Activated CD8-positive, alpha-beta memory T cell treated with anti-CD3 and anti-CD28 coated beads for 48 hours (primary cell): ENCODE measurements around the gene ZNF518A.
A peak's percentile ranks its signal among the peaks of the same experiment; 100 is the strongest.

Experiments used
- DNase-seq, 3 experiments: peaks; one replicate each; pipeline ENCODE4 v3.0.0-alpha.2; 2020; ENCODE audit warnings: low read depth in 2 of 3, low spot score in 2 of 3

Gene ZNF518A

GRCh38 chr10:96129387-96130325 lies at the start of gene ZNF518A:
Gene ZNF518A (plus strand): TSS chr10:96130297. CDS start chr10:96156323, 26,026 bp downstream.
- peak in 2 of 3 experiments; percentile 74 to 75 for DNase-seq

GRCh38 chr10:96082153-96082552 lies 47.9 kb upstream of the ZNF518A start:
- no peak for DNase-seq

GRCh38 chr10:96082748-96083147 lies 47.3 kb upstream of the ZNF518A start:
- DNase-seq, result no peak

- DNase-seq, result no peak
Observed at GRCh38 chr10:96089116-96089515, 41.0 kb upstream of the ZNF518A start.

GRCh38 chr10:96089670-96090462 lies 40.2 kb upstream of the ZNF518A start:
- peak; percentile 76 to 86 (median 77) for DNase-seq

- no peak for DNase-seq
Observed at GRCh38 chr10:96090463-96090800, 39.7 kb upstream of the ZNF518A start.

- DNase-seq, result no peak
Observed at GRCh38 chr10:96092999-96093767, 36.9 kb upstream of the ZNF518A start.

GRCh38 chr10:96093948-96094347 lies 36.1 kb upstream of the ZNF518A start:
- no peak for DNase-seq

GRCh38 chr10:96096958-96097357 lies 33.1 kb upstream of the ZNF518A start:
- no peak for DNase-seq

GRCh38 chr10:96097865-96098264 lies 32.2 kb upstream of the ZNF518A start:
- DNase-seq, result no peak

GRCh38 chr10:96107623-96108038 lies 22.5 kb upstream of the ZNF518A start:
- DNase-seq, result no peak

GRCh38 chr10:96112531-96112930 lies 17.6 kb upstream of the ZNF518A start:
- DNase-seq, result no peak

- DNase-seq, result no peak
Observed at GRCh38 chr10:96118604-96119450, 11.3 kb upstream of the ZNF518A start.

GRCh38 chr10:96122824-96123223 lies 7.3 kb upstream of the ZNF518A start:
- no peak for DNase-seq

GRCh38 chr10:96124230-96125141 lies 5.6 kb upstream of the ZNF518A start:
- no peak for DNase-seq

- no peak for DNase-seq
Observed at GRCh38 chr10:96125142-96125515, 5.0 kb upstream of the ZNF518A start.

GRCh38 chr10:96130326-96130995 lies 364 bp downstream of the ZNF518A start:
- peak in 2 of 3 experiments; percentile 52 to 74 for DNase-seq

GRCh38 chr10:96131621-96132020 lies 1.5 kb downstream of the ZNF518A start:
- no peak for DNase-seq

GRCh38 chr10:96133135-96133534 lies 3.0 kb downstream of the ZNF518A start:
- DNase-seq, result no peak
